Stimulated activated CD4-positive, alpha-beta T cell treated with anti-CD3 and anti-CD28 coated beads, Interleukin-15, amount 100 ng/mL, for 24 hours (primary cell): ENCODE measurements around the gene UNC5B.

ENCODE experiments used
- DNase-seq: peaks from one replicate; pipeline ENCODE4 v3.0.0-alpha.2; 2020

UNC5B gene

DNA sequence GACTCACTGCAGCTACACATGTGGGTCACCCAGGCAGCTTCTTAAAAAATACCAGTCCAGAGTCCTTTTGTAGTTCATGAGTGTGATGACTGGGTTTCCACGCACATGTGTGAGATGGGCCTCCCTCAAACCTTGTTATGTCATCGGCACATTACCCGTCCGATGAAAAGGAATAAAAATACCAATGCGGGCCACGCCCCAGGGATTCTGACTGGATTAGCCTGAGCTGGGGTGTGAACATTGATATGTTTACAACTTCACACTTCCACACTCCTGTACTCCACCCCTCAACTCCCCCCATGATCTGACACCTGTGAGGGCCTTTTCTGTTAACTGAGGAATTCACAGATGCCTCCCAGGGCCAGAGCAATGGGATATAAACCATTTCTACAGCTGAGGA lies 112.9 kb downstream of the UNC5B start:
- no peak for DNase-seq

DNA sequence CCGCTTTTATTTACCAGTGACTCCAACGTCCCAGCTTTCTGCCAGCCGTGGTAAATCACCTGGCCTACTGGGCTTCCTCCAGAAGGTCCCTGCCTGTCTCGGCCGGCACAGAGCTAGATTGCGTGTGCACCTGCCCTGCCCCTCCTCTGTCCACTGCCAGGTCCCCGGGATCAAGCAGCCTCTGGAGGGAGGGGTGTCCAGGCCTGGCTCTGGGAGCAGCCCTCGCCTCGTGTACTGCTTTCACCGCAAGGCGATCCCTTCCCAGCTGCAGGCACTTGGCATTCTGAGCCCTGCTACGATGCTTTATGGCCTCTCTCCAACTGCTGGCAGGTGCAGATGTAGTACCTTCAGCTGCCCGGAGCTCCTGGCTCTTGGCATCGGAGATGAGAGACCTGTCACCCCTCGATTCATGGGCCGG lies 114.1 kb downstream of the UNC5B start:
- DNase-seq, result no peak

DNA sequence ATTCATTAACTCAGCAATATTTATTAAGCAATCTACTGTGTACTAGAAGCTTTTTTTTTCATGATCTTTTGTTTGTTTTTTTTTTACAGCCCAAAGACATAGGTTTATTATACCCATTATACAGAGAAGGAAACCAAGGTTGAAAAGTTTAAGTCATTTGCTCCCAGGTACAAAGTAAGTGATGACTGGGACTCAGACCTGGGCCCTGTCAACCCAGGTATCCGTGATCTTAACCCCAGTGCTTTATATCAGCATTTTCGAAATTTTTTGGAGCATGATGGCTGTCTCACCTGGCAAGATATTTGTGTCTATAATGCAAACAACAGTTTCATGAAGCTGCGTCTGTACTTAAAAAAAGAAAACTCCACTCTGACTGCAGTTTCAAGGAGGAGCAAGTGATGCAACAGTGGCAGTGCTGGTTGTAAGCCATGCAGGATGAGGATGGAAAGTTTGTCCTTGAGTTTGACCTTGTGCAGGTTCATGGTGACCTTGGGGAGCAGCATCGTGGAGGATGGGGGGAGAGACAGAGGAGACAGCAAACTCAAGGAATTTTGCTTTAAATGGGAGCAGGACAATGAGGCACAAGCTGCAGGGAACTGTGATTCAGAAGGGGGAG lies 118.5 kb downstream of the UNC5B start:
- DNase-seq, result no peak

DNA sequence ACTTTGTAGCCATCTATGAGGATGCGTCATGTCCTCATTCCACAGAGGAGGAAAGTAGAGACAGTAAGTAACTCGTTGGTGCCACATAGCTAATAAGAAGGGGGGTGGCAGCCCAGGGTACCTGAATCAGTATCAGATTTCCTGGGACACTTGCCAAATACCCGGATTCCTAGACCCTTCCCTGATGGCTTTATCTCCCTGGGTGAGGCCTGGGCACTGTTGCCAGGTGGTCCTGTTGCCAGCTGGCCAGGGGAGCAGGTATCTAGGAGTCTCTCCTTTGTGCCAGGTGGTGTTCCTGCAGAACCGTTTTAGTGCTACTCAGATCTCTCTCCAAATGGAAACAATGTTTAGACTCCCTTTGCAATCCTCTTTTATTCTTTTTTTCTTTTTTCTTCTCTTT lies 119.4 kb downstream of the UNC5B start:
- no peak for DNase-seq

DNA sequence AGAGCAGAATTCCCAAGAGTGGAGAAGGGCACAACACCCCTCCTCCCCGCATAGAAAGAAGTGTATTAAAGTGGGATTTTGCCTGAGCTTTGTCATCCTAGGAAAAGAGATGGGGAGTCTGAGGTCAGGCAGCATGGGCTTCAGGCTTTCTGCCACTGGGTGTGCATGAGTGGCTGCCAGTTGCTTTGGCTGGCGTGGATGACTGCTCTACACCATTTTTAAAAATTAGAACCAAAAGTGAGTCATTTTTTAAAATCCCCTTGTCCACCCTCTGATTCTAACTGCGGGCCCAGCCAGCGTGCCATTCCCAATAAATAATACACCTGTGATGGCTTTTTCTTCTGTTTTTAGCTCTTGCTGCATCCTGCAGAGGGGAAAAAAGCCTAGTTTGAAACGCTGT lies 120.1 kb downstream of the UNC5B start:
- no peak for DNase-seq

DNA sequence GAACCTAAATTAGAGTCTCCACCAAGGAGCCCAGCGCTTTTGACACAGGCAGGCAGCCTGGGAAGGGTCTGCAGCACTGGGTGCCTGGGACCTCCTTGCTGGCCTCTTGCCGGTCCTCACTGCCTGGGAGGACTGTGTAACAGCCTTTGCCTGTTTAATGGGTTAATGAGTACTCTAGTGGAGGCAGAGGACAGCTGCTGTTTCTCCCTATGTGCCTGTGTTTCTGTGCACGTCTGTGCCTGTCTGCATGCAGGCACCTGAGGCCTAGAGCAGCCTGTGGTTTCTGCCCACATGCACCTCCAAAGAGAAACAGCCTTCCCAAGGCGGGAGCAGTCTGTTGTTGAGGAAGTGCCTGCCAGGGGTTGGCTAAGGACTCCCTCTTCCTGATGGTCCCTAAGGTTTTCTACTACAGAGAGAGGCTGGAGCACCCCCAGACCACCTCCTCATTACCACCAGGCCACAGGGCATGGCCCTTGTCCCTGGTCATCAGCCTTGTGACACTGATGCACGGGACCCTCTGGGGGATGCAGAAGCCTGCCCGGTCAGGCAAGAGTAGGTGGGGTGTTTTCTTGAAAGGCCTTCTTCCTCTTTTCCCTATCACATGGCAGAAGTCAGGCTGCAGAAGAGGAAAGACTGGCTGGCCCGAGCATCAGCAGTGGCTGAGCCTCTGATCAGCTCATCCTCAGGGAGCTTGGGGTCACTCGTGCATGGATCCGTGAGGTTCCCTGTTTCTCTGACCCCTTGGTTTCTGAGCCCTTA lies 120.9 kb downstream of the UNC5B start:
- no peak for DNase-seq

DNA sequence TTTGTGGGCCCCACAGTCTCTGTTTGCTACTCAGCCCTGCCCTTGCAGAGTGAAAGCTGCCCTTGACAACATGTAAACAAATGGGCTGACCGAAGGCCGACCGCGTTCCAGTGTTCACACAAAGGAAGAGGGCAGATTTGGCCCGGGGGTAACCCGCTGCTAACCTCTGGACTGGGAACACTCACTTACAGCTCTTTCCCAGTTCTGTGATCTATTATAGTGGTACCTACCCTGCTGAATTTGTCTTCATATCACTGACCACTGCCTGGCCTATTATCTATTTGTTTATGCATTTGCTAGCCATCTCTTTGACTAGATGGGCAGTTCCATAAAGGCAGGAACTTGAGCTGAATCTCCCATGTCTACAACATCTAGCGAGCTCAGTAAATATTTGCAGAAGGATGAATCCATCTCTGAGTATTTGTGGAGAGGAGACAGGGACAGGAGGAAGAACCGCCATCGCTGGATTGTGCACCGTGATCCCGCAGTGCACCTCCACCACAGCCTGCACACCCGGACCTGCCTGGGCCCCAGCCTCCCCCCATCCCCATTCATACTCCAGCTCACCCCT lies 121.9 kb downstream of the UNC5B start:
- no peak for DNase-seq

DNA sequence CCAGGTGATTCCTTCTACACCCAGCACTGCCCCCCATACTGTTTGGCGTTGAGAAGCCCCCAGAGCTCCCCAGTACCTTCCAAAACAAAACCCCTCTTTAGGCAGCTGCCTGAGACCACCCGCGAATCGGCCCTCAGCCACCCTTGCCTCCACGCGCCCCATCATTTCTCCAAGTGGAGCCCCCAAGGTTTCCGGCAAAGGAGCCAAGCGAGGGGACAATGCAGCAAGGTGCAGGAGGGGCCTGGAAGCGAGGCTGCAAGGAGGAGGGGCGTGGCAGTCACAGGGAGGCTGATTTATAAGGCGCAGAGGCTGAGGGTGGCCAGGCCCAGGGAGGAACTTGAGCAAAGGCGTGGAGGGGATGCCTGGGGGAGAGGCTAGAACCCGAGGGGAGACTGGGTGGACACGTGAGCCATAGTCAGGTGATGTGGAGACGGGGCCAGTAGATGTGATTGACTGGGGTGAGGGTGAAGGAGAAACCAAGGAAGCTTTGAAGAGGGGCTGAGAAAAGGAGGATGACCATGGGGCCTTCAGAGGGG lies 122.9 kb downstream of the UNC5B start:
- no peak for DNase-seq

DNA sequence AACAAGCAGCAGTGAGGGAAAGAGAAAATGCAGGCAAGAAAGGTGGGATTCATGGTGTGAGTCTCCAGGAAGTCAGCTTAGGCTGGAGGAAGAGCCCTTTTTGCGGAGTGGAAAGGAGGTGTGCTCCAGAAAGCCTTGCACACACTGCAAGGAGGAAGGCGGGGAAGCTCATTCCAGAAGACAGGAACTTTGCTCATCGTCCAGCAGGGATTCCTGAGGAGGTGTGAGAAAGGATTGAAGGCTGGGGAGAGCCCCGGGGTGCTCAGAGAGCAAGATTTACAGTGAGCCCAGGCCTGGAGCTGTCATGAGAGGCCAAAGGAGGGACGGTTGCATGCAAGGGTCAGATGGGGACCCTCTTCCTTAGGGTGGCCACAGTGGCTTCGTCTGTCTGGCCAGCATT lies 124.3 kb downstream of the UNC5B start:
- DNase-seq, result no peak

DNA sequence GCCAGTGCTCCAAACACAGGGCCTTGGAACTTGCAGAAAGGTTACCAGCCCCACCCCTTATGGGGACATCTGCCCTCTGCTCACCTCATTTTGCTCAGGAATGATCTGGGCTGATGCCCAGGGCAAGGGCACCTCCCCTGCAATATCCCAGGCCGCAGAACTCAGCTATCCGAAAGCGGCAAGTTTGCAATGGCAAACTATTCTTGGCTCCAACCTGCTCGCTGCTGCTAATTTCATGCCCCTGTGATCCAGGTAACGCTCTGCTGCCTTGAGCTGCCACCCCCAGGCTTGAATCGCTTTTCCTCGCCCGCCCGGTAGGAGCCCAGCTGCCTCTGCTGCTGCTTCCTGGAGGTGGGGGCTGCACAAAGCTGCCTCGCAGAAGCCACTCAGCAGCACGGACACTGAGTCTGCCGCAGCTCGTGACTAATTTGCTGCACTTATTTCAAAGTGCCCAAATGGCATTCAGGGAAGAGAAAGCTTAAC lies 124.9 kb downstream of the UNC5B start:
- DNase-seq, result no peak

DNA sequence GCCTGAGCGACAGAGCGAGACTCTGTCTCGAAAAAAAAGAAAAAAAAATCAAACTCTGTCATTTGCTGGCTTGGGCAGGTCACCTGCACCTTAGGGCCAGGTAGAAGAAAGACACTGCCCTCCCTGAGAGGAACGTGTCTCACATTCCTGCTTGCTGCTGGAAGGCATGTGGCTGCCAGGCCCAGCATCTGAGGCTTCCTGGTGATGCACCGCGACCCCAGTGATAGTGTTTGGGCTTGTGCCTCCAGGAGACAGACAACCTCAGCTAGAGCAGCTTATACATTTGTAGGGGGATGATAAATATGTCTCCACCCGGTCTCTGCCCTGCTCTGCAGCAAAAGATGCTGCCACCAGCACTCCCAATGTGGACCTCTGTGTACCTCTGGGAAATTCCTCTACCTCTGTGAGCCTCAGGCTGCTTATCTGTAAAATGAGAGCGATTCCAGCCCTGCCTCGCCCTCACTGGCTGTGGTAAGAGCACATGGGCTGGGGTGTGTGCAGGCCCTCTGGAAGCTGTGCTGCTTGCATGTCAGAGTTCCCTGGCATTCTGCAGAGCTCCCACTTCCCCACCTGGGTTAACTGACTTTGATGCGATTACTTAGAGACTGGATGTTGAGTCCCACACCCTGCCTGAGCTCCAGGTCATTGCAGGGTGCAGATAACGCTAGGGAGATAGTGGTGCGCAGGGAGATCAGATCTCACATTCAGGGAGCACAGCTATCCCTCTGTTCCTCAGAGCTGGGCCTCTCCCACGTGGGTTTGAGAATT lies 126.5 kb downstream of the UNC5B start:
- no peak for DNase-seq

DNA sequence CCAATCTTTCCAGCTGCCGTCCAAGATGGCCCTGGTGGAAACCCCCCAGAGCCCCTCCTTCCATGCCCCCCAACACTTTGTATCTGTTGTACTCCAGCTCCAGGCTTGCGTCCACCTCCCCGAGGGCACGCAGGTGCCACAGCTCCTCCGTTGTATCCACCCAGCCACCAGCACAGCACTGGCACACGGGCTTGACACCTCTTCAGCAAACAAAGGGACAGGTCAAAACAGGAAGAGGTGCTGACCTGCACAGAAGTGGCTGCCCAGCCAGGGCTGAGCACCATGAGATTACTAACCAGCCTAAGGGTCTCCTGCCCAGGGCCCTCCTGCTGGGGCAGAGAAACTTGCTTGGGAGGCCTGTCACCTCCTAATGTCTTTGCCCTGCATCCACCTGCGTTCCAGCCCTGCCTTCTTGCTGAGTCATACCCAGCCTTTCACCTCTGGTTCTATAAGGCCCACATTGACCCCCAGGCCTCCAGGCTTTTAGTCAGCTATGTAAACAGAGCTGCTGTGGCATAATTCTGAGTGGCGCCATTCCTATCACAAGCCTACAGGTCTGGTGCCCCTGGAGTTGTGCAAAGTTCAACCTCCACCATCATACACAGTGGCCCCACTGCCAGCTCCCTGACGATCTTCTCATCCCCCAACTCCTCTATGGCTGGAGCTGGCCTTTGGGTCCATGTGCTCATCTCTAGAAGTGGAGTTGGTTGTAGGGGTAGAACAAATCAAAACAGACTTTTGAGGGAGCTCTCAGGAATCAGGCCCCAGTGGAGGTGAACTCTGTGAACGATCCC lies 127.6 kb downstream of the UNC5B start:
- DNase-seq, result no peak

DNA sequence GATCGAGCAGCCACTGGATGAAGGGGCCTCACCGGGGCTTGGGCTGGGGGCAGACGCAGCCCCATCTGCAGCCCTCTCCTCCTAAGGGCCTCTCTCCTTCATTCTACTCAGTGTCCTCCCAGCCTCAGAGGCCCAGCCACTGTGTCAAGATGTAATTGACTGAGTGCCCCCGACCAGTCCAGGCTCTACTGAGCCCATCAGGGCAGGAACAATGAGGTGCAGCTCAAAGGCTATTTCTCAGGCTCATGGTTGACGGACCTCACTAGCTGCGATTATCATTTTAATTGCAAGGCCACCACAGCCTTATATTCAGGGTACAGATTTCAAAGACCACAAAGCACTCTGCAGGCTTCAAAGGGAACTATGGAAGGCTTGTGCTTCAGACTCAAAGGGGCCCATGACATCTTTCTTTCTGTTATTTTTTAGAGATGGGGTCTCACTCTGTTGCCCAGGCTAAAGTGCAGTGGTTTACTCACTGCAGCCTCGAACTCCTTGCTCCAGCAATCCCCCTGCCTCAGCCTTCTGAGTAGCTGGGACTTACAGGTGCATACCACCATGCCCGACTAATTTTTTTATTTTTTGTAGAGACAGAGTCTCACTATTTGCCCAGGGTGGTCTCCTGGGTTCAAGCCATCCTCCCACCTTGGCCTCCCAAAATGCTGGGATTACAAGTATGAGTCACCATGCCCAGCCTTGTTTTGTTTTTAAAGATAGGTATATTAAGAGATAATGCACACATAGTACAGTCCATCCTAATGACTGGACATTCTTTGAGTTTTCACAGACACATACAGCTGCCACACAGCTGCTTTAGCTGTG lies 130.4 kb downstream of the UNC5B start:
- DNase-seq, result no peak

DNA sequence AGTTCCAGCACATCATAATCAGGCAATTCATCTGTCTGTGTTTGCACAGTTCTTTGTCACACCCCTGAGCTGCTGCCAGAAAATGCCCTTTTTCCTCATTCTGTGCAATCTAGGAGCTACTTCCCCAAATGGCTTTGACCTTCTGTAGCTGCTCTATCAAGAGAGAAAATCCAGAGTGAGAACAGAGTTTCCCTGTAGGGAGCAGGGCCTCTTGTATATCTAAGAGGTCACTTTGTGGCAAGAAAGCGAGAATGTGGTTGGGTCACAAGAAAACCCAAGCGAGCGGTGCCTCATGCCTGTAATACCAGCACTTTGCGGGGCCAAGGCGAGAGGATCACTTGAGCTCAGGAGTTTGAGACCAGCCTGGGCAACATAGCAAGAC lies 131.0 kb downstream of the UNC5B start:
- DNase-seq, result no peak

DNA sequence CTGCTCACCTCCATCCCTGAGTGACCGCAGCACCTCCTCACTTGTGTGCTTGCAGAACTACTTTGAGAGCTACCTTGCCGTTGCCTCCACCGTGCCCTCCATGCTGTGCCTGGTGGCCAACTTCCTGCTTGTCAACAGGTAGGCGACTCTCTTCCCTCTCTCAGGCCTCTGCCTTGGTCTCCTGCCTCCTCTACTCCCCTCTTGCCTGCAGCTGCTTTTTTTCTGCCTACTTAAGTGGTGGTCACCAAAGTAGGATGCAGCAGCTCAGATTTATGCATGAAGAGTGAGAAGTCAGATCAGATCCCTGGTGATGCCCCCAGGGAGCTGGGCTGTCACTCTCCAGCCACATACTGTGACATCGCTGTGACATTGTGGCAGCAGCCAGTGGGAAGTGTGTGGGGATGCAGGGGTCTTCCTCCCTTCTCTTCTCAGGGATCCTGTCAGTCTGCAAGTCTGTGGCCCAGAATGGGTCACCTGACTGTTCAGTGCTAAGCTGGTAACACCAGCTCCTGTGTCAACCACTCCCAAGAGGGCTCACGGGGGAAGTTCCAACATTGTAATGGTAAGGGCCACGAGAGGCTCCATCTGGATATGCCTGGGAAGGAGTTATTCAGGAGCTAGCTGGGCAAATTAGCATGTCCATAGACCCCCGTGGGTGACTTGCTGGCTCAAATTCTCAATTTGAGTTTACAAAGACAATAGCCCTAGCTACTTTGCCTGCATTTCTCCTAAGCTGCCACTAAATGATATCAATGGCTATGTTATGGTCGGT lies 132.0 kb downstream of the UNC5B start:
- DNase-seq, result no peak

DNA sequence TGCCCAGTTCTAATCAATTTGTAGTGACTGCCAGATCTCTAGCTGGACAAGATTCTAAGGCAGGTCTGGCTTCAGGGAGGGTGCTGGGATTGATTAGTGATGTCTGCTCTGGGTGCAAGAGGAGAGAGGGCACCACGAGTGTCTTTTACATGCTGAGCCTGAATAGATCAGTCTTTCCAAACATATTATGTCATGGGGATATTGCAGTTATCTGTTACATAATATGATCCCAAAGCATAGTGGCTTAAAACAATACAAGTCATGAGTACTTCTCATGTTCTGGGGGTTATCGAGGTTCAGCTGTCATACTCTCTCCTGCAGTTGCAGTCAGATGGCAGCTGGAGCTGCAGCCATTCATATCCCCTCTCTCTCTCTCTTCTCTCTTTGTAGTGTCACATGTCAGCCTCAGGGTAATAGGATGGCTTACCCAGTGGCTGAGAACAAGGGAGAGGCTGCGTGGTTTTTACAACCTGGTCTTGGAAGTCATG lies 132.7 kb downstream of the UNC5B start:
- no peak for DNase-seq

DNA sequence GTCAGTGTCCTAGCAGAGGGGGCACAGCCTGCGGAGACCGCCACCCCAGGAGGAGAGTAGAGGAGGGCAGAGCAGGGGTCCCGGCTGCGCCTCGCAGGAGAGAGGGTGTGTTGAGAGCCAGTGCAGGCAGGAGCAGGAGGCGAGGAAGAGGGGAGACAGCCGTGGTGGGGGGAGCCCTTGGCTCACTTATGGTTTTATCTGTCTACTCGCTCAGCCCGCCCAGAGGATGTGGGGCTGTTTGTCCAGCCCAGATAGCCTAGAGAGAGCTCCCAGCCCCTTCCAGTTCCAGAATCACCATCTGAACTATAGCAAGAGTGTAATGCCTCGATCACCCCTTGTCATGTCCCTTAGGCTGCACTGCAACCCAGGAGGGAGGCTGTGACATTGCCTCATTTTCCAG lies 133.3 kb downstream of the UNC5B start:
- no peak for DNase-seq

DNA sequence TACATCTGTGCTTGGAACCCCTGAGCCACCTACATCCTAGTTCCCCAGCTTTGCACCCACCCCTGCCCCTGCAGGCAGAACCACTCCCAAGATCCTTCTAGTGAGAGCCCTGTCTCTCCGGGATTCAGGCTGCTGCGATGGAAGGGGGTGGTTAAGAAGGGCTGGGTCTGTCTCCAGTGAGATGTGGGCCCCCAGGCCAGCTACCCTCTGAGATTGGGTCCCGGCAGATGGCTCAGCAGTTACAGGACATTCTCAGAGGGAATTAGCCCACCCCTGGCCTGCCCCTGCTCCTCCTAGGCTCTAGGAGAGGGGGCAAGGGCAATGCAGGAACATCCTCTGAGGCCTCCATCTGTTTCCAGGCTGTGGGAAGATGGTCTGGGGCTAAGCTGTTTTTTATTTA lies 134.4 kb downstream of the UNC5B start:
- no peak for DNase-seq

DNA sequence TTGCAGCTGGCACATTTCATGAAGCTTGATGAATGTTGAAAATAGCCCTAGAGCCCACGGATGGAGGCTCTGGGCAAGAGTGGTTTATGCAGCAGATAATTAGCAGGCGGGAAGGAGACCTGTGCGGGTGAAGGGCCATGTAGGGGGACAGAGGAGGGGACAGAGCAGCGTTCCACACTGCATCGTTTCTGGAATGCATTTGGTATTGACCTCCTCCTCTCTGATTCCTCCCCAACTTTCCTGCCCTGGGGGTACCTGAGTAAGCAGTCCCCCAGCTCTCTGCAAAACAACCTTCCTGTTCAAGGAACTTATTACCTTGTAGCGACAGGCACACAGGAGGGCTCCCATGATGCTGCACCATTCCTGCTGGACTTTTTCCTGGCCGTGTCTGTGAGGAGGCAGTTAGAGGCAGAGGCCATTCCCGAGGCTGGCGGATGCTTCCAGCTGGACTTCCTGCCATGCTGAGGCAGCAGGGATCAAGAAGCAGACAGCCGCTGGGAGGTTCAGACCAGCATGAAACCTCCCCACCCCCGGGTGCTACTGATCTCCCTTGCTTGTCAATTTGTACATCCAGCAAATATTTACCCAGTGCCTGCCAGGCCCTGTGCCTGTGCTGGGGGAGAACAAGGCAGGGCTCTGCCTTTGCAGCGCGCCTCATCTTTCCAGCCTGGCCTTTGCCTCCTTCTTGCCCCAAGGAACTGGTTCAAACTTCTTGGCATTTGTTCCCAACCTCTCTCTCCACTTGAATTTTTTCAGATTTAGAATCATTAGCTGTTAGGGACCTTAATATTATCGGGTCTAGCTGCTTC lies 135.4 kb downstream of the UNC5B start:
- no peak for DNase-seq

DNA sequence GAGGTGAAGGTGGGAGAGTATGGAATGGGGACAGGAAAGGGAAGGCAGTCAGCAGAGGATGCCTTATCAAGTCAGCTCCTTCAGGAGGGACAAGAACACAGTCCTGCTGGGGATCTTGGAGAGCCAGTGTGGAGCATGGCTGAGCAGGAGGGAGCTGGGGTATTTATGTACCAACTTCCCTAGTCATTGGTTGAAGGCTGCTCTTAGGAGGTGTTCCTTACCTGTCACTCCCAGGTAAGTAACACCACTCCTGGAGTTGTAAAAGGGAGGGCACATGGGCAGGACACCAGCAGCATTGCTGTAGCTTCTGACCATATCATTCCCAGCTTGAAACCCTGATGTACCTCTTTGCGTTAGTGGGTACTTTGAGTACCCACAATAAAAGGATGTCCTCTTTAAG lies 136.5 kb downstream of the UNC5B start:
- no peak for DNase-seq
